Peyer's patch (tissue), 4 donors: Measurements from ENCODE around the gene KCNN3.

Source experiments
- CTCF ChIP-seq, 6 experiments: fragments of 450-650 bp in 4 of 6; fragments of 200-600 bp in 2 of 6; sonication (generic) in 1 of 6; IDR thresholded peaks; one replicate each; pipeline ENCODE4 v1.5.1; 2017 to 2019; ENCODE audit warnings: antibody characterized with exemption in 6 of 6, mild to moderate bottlenecking in 3 of 6, moderate library complexity in 1 of 6
- POLR2A ChIP-seq, 2 donors: fragments of 450-650 bp; IDR thresholded peaks; one replicate each; pipeline ENCODE4 v1.5.1; 2017; ENCODE audit warnings: antibody characterized with exemption in 2 of 2, mild to moderate bottlenecking in 2 of 2, moderate library complexity in 2 of 2

- TF ChIP-seq CTCF (IDR thresholded peaks at IDR 0.05): no peak
- TF ChIP-seq POLR2A (IDR thresholded peaks at IDR 0.05): no peak
Observed at GRCh38 chr1:154911691-154912550, 41.8 kb upstream of the KCNN3 start.
